OCI-LY7 (cell line): ENCODE data around the gene TRNAU1AP.

Experiments used
- EZH2phosphoT487 ChIP-seq: fragments of 200-600 bp; sonication (generic); IDR thresholded peaks from 2 replicates; pipeline ENCODE4 v1.6.1; 2018; ENCODE audit warnings: low read depth, borderline replicate concordance, mild to moderate bottlenecking, mixed run types, antibody characterized with exemption, low read length, moderate library complexity, mixed read lengths
- TF ChIP-seq, protein P1 (sequence below): fragments of 200-600 bp; sonication (generic); conservative IDR thresholded peaks from 2 replicates; pipeline ENCODE4 v1.5.1; 2014; ENCODE audit warnings: mild to moderate bottlenecking, antibody characterized with exemption, low read length, moderate library complexity, mixed read lengths

DNA sequence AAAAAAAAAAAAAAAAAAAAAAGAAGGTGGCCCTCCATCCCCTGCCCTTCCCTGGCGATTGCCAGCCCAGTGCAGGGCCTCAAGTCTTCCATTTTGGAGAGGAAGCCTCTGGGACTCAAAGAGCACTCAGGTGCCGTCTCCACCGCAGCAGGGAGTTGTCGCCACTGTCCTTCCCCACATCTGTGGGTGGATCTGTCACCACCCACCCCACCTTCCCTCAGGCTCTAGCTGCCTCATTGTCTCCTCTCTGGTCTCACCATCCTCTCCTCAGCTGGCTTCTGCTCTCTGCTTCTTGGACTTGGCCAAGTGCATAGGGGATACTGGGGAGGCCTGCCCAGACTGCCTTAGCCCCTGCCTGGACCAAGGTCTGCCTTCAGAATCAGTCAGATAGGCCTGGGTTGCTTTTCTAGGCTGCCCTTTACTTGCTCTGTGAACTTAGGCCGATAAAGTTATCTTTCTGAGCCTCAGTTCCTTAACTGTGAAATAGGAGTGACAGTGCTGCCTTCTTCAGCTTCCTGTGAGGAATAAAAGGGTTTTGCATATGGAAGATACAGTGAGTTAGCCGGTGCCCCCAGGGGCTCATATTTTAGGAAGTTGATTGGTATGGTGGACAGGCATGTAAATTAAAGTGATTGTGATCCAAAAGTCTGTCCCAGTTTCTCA lies 31.3 kb upstream of the TRNAU1AP start:
- TF ChIP-seq, protein P1, sequence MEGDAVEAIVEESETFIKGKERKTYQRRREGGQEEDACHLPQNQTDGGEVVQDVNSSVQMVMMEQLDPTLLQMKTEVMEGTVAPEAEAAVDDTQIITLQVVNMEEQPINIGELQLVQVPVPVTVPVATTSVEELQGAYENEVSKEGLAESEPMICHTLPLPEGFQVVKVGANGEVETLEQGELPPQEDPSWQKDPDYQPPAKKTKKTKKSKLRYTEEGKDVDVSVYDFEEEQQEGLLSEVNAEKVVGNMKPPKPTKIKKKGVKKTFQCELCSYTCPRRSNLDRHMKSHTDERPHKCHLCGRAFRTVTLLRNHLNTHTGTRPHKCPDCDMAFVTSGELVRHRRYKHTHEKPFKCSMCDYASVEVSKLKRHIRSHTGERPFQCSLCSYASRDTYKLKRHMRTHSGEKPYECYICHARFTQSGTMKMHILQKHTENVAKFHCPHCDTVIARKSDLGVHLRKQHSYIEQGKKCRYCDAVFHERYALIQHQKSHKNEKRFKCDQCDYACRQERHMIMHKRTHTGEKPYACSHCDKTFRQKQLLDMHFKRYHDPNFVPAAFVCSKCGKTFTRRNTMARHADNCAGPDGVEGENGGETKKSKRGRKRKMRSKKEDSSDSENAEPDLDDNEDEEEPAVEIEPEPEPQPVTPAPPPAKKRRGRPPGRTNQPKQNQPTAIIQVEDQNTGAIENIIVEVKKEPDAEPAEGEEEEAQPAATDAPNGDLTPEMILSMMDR = no peak
- no peak for TF ChIP-seq EZH2phosphoT487
